Activated CD4-positive, alpha-beta T cell treated with anti-CD3 and anti-CD28 coated beads for 1 hour (primary cell): ENCODE results near the gene PEX19.
A peak's percentile ranks its signal among the peaks of the same experiment; 100 is the strongest.
"Not testable (repeated sequence)": the region's sequence is repeated elsewhere in the genome, so short reads cannot be mapped to it uniquely, and the experiment has no call there.

Experiments
- DNase-seq: peaks from one replicate; pipeline ENCODE4 v3.0.0-alpha.2; 2020

PEX19 gene

DNA sequence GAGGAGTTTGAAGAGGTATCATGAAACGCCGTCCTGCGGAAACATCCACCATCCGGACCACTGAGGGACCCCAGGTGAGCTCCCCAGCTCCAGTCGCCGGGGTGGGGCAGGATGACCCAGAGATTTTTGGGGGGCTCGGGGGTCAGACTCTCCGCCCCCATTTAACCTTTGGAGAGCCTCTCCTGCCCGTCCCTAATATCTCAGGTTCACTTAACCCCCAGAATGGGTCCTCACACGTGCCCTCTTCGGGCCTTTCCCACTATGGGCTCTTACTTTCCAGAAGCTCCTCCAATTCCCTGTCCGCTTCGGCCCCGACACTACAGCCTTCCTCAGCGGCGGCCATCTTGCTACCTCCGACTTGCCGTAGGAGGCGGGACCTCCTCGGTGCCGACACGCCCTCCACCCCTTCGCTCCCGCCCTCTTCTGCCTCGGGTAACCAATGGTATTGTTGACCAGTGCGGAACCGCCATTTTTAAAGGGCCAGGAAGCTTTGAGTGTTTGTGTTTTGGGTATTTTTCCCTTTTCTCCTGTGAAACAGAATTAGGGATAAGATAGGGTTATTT lies at the start of gene PEX19:
Gene PEX19 (minus strand): TSS at position 352 of the 563 bp plus-strand sequence. CDS start 9 bp downstream, at position 343.
- DNase-seq, result peak; percentile 87

DNA sequence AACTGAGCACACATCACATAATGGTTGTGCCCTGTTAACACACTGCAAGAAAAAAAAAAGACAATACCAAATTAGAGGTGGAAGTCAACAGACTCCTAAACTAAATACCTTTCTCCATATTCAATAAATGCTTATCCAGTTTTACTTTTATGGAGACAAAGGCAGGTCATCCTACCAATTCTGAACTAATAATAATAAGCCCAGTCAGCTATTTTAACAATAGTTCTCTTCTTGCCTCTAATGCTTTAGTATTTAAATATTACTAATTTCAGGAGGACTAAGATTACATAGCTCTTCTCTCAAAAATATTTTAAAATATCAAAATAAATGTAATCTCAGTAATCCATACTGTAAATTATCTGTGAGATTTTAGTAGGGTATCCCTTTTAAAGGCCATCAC lies 47.6 kb upstream of the PEX19 start:
- no peak for DNase-seq

- no peak for DNase-seq
Observed at GRCh38 chr1:160330119-160330518, 45.2 kb upstream of the PEX19 start.

DNA sequence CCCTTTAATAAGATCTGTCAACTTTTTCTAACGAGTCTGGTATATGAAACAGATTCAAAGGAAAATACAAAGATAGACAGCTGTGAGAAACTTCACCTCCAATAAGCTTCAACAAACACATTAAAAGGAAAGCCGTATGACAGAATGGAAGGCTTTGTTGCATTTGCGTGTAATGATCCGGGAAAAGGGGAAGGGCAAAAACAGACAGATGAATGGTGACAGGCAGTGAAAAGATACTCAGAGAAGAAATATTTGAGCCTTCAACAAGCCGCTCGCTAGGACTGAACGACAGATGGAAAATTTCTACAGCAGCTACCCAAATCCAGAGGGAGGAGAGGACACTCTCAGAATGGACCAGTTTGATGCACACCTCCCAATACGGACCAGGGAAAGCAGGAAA lies 43.3 kb upstream of the PEX19 start:
- DNase-seq, result no peak

- no peak for DNase-seq
Observed at GRCh38 chr1:160326418-160326817, 41.5 kb upstream of the PEX19 start.

- DNase-seq, result no peak
Observed at GRCh38 chr1:160325252-160325651, 40.3 kb upstream of the PEX19 start.

DNA sequence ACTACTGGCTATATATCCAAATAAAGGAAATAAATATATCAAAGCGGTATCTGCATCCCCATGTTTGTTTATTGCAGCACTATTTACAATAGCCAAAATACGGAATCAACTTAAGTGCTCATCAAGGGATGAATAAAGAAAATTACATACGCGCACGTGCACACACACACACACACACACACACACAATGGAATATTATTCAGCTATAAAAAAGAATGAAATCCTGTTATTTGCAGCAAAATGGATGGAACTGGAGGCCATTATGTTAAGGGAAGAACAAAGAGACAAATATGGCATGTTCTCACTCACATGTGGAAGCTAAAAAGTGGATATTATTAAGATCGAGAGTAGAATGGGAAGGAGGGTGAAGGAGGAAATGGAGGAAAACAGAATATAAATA lies 37.9 kb upstream of the PEX19 start:
- no peak for DNase-seq

DNA sequence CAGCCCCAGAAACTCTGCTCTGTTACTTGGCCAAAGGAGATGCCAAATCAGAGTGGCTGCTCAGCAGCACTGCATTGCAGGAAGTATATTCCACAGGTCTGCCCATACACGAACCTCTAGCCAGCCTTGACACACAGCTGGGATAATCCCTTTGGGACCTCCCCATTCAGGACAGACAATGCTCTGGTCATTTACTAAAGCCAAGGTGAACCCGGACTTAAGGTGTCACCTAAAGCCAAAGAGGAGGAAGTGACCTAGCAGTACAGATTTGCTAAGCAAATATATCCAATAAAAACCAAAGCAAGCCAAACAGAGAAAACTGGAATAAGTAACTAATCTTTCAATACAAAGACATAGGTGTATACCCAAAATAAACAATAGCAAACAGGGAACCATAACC lies 30.4 kb upstream of the PEX19 start:
- no peak for DNase-seq

- no peak for DNase-seq
Observed at GRCh38 chr1:160309571-160309970, 24.6 kb upstream of the PEX19 start.

DNA sequence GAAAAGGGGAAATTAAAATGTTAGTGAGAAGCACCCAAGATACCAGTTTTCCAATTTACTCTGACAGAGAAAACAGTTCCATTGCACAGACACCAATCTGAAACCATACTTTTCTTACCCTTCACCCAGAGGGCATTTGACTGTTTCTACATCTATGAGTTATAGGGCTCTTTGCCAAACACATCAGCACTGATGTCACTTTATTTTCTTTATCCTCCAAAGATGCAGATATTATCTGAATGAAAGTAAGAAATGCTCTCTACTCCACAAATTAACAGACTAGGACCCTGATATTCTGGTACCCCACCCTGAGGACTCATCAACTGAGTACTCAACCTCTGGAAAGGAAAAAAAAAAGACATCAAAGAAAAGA lies 24.2 kb upstream of the PEX19 start:
- DNase-seq, result no peak

DNA sequence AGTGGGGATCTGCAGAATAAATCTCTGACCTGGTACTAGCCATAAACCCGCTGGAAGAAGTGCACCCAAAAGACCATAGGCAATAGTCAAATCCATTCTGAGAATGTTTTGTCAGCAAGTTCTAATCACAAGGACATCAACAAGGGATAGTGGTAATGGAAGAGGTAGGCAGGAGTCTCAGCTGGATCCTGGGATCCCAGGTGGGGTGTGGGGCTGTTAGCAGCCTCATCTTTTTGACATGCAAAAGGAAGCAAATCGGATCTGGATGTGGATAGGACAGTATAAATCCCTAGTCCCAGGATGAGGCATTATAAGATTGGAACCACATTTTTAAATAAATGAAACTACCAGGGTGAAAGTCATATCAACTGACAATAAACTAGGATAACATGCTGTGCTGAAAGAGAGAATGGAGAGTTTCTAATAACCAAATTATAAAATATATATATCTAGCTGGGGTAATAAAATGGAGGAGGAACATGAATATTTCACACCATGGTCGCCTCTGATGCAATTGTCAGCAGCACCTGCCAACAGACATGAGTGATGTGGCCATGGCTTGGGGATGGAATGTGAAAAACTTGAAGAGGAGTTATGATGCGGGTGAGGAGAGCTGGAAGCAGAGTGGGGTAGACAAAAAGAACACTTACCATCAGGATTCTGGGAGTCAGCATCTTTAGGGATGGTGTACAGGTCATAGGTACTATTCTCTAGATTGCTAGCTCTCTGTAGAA lies 23.7 kb upstream of the PEX19 start:
- DNase-seq, result no peak

- DNase-seq, result no peak
Observed at GRCh38 chr1:160307118-160307791, 22.3 kb upstream of the PEX19 start.

DNA sequence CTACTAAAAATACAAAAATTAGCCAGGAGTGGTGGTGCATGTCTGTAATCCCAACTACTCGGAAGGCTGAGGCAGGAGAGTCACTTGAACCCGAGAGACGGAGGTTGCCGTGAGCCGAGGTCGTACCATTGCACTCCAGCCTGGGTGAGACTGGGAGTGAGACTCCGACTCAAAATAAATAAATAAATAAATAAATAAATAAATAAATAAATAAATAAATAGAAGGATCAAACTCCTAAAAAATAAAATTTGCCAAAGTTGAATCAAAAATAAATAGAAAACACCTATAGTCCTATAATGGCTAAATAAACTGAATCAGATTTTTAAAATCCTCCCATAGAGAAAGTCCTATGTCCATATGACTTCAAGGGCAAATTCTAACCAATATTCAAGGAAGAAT lies 15.2 kb upstream of the PEX19 start:
- no peak for DNase-seq

GRCh38 chr1:160296036-160296435 lies 11.1 kb upstream of the PEX19 start:
- DNase-seq, result no peak

DNA sequence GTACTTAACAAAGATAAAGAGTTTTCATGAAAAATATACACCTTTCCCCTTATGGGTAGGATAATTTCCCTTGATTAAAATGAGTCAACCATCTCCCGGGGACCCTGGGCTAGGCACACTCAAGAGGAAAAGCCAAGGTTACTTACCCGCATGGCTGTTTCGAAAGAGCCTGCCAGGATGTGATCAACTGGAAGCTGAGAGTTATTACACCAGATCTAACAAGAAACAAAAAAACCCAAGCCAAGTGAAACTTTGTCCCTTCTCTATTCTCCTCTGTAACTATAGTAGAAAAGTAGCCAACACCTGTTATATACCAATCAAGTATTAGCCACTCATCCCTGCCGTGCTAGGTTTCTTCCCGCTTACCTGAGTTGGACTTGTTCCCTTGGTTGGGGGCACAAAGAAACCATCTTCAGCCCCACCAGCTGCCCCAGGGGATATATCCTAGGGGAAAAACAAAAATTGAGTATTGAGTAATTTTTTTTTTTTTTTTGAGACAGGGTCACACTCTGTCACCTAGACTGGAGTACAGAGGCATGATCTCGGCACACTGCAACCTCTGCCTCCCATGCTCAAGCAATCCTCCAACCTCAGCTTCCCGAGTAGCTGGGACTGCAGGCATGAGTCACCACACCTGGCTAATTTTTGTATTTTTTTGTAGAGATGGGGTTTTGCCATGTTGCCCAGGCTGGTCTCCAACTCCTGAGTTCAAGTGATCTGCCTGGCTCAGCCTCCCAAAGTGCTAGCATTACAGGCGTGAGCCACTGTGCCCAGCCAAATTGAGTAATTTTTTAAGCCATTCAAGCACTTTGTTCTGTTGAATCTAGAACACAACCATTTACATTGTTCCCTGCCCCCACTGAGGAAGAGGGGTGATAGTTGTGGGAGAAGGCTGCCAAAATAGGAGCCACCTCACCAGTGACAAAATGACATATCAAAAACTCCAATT lies 8.4 kb upstream of the PEX19 start:
- DNase-seq, result no peak

GRCh38 chr1:160291248-160292220 lies 6.6 kb upstream of the PEX19 start:
- DNase-seq, result peak; percentile 41

DNA sequence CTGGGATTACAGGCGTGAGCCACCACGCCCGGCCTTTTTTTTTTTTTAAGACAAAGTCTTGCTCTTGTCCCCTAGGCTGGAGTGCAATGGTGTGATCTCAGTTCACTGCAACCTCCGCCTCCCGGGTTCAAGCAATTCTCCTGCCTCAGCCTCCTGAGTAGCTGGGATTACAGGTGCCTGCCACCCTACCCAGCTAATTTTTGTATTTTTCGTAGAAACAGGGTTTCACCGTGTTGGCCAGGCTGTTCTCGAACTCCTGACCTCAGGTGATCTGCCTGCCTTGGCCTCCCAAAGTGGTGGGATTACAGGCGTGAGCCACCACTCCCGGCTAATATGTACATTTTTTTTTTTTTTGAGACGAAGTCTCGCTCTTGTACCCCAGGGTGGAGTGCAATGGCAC lies 2.8 kb upstream of the PEX19 start:
- not testable (repeated sequence) for DNase-seq

DNA sequence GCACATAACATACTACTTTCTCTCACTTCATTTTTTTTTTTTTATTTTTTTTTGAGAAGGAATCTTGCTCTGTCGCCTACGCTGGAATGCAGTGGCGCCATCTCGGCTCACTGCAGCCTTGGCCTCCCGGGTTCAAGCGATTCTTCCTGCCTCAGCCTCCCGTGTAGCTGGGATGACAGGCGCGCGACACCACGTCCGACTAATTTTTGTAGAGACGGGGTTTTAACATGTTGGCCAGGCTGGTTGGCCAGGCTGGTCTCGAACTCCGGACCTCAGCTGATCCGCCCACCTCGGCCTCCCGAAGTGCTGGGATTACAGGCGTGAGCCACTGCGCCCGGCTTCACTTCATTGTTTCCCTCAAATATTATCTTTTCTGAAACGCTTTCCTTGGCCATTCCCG lies 573 bp upstream of the PEX19 start:
- DNase-seq, result no peak

- DNase-seq, result no peak
Observed at GRCh38 chr1:160284220-160284781, 632 bp downstream of the PEX19 start.

GRCh38 chr1:160282807-160283206 lies 2.1 kb downstream of the PEX19 start:
- DNase-seq, result no peak

DNA sequence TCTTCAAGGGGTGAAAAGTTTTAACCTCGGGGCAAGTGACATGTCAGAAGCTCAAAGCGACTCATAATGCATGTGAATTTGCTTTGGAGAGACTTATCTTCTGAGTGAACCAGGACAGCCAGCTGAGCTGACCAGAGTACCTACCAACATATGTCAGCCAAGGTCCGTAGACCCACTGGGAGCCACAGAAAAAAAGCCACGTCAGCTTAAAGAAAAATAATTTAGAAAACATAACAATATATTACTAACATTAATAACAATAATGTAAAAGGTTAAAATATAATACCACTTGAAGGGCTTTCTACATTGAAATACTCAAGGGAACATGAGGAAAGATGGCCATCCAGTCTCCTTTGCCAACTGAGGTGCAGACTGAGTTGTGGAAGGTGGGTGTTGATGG lies 6.9 kb downstream of the PEX19 start:
- no peak for DNase-seq

GRCh38 chr1:160277330-160277729 lies 7.6 kb downstream of the PEX19 start:
- no peak for DNase-seq
